HG03108 (cell line): Measurements from ENCODE around the gene RALGAPA1.
"Not testable (repeated sequence)": the region's sequence is repeated elsewhere in the genome, so short reads cannot be mapped to it uniquely, and the experiment has no call there.

Source experiments
- ATAC-seq: cut with Tn5 transposase; IDR thresholded peaks from one replicate; pipeline ENCODE4 v1.9.1; 2021; ENCODE audit warnings: moderate library complexity; ENCODE audit not compliant: unreplicated experiment

The RALGAPA1 gene

GRCh38 chr14:35822501-35822900, 13.4 kb upstream of the RALGAPA1 start:
- ATAC-seq, result no peak

GRCh38 chr14:35821564-35822411, 12.7 kb upstream of the RALGAPA1 start:
- no peak for ATAC-seq

DNA sequence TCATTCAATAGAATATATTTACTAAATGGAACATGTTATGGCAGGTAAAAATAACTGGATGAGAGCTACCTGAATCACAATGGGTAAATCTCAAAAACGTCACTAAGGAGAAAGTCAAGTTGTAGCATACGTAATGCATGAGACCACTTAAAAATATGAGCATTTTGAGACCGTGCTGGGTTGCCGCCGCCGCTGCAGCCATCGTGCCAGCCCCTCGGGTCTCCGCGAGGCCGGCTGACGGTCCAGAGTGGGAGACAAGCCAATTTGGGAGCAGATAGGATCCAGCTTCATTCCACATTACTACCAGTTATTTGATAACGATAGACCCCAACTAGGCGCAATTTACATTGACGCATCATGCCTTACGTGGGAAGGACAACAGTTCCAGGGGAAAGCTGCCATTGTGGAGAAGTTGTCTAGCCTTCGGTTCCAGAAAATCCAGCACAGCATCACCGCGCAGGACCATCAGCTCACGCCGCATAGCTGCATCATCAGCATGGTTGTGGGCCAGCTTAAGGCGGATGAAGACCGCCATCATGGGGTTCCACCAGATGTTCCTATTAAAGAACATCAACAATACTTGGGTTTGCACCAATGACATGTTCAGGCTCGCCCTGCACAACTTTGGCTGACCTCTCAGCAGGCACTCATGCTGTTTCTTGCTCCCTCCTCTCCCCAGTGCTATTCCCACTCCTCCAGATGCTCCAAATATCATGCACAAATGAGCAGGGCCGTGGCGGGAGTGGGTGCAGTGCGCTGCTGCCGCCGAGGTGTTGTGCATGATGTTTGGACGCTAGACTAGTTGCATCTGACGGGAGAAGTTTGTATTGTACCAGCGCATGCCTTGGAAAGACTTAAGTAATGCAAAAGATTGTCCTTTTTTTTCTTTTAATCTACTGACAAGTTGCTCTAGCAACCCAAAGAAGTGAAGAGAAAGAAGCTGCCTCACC, 10.8 kb upstream of the RALGAPA1 start:
- ATAC-seq, result no peak

DNA sequence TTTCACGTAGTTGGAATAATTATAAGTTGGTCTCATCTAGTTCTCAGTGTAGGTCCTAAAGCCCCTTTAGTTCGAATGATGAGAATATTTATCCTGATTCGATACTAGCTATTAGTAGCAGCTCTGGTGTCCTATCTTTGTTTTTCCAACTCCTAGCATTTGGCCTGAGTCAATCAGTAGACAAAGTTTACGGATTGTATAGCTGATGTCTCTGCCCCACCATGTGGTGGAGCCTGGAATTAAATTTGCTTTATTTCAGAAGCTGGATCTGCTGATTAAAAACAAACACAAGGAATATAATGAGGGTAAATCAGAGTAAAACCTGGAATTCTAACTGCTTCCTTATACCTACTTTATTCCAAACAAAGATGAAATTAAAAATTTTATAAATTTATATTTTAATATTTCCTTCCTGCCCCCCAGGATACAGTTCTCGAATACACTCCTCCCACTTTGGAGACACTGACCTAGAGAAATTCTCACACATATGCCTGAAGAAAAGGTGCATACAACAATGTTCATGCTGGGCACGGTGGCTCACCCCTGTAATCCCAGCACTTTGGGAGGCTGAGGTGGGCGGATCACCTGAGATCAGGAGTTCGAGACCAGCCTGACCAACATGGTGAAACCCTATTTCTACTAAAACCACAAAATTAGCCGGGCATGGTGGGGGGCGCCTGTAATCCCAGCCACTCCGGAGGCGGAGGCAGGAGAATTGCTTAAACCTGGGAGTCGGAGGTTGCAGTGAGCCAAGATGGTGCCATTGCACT, 9.4 kb upstream of the RALGAPA1 start:
- ATAC-seq, result no peak

DNA sequence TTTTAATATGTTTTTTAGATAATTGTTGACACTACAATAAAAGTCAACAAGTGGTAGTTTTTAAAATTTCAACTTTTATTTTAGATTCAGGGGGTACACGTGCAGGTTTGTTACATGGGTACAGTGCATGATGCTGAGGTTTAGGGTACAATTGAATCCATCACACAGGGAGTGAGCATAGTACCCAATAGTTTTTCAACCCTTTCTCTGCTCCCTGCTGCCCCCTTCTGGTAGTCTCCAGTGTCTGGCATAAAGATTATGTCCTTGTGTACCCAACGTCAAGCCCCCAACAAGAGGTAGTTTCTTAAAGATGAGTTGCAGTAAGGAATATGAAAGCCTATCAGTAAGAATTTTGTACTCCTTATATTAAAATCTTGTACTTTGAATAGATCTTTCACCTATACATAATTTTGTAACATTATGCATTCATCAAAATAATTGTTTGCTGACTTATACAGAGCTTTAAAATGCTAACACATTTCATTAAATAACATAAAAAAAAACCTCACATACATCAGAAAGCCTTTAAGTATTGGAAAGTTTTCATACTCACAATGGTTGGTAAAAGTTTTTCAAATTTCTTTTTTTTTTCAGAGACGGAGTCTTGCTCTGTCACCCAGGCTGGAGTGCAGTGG, 5.4 kb upstream of the RALGAPA1 start:
- ATAC-seq, result no peak

DNA sequence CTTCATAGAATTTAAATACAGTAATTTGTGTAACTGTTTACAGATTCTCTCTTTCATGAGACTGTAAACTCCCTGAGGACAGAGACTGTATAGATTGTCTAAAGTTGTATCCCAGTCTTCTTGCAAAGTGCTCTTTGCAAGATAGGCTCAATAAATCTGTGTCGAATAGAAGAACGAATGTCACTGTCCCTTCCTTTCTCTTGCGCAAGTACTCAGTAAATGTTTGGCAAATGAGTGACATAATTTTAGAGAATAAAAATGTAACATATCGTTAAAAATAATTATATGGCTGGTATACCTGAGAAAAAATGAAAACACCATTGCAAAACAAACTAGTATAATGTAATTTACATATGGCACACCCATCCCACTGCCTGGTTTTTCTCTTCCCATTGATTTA, 1.9 kb upstream of the RALGAPA1 start:
- no peak for ATAC-seq

GRCh38 chr14:35809597-35809996, 502 bp upstream of the RALGAPA1 start:
- no peak for ATAC-seq

DNA sequence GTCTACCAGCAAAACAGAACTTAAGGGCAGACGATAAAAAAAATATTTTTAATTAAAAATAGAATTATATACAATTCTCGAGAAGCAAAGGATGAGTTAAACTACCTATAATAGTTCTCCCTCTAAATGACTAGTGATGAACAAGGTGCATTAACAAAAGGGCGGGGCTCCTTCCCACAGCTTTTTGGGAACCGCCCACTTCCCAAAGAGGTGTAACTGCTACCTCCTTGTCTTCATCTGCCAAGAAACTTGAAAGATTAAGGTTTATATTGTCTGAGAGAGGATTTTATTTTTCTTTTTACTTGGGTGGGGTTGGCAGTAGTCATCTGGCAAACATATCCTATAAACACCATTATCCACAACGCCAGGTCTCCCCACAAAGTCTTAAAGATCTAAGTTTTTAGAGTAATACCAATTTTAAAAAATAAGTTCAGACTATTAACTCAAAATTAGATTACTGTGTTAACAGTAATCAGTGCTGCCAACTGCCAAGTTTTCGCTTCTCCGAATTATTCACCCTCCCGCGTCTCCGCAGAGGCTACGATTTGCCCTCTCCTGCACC, 938 bp downstream of the RALGAPA1 start:
- ATAC-seq, result no peak

GRCh38 chr14:35807131-35807961, 1.7 kb downstream of the RALGAPA1 start:
- no peak for ATAC-seq

- ATAC-seq, result no peak
Measured at GRCh38 chr14:35806006-35806907, 2.8 kb downstream of the RALGAPA1 start.

DNA sequence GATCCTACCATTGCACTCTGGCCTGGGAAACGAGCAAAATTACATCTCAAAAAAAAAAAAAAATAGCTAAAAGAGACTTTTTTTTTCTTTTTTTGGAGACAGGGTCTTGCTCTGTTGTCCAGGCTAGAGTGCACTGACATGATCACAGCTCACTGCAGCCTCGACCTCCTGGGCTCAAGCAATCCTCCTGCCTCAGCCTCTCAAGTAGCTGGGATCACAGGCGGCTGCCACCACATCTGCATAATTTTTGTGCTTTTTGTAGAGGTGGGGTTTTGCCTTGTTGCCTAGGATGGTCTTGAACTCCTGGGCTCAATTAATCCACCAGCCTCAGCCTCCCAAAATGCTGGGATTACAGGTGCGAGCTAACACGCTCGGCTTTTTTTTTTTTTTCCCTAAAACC, 11.3 kb downstream of the RALGAPA1 start:
- no peak for ATAC-seq

DNA sequence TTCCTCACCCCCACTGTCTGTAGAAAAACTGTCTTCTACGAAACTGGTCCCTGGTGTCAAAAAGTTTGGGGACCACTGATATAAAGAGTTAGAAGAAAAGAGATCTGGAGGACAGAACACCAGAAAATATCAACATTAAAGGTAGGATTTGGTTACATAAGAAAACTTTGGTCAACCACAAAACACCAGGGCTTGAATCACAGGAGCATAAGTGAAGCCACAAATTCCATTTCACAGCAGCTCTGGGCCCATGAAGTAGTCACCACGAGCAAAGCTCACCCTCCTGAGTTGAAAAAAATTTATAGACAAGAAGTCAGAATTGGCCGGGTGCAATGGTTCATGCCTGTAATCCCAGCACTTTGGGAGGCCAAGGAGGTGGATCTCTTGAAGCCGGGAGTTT, 19.4 kb downstream of the RALGAPA1 start:
- ATAC-seq, result no peak

DNA sequence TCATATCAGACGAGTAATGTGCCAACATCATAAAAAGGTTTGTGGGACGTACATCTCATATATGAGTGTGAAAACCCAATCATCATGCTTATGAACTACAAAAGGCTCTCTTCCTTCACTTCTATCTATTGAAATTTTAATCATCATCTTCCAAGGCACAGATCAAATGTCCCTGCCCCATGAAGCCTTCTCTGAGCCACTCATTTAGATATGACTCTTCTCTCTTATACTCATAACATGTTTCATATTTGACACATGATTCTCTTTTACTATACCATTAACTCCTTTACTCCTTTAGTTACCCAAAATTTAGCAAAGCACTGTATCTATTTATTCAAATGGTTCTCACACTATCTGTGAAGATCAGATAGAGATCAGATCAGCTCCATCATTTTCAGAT, 22.2 kb downstream of the RALGAPA1 start:
- ATAC-seq, result no peak

- no peak for ATAC-seq
Measured at GRCh38 chr14:35783699-35784098, 25.4 kb downstream of the RALGAPA1 start.

DNA sequence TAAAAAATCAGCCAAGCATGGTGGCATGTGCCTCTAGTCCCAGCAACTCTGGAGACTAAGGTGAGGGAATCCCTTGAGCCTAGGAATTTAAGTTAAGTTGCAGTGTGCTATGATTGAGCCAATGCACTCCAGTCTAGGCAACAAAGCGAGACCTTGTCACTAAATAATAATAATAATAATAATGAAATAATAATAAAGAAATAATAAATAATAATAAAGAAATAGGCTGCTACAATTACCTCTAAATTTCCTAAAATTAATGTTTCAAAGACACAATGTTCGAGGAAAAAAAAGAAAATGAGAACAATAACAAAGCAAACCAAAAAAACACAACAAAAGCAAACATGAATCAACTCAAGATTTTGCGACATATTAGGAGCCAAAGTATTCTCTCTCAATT, 29.7 kb downstream of the RALGAPA1 start:
- no peak for ATAC-seq

- ATAC-seq, result not testable (repeated sequence)
Measured at GRCh38 chr14:35777550-35777949, 31.5 kb downstream of the RALGAPA1 start.

- no peak for ATAC-seq
Measured at GRCh38 chr14:35776823-35777222, 32.3 kb downstream of the RALGAPA1 start.

DNA sequence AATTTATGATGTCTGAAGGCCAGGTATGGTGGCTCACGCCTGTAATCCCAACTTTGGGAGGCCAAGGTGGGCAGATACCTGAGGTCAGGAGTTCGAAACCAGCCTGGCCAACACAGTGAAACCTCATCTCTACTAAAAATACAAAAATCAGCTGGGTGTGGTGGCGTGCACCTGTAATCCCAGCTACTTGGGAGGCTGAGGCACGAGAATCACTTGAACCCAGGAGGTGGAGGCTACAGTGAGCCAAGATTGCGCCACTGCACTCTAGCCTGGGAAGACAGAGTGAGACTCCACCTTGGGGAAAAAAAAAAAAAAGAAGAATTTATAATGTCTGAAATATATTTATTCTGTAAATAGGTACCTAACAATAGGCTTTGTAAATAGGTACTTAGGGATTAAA, 33.0 kb downstream of the RALGAPA1 start:
- ATAC-seq, result not testable (repeated sequence)
